Activated CD8-positive, alpha-beta T cell treated with anti-CD3 and anti-CD28 coated beads, Interleukin-2, amount 10 ng/mL, durations not matched to agents 7 days and 5 days (primary cell): ENCODE data around the gene FHAD1. TPM values are rescaled to one million over a fixed set of nuclear protein-coding genes. Genes with fewer than 3 reads are reported as not detected.

ENCODE experiments used
- ATAC-seq: fragments of 150-1000 bp; cut with Tn5 transposase; one replicate; pipeline ENCODE4 v1.10.0; 2021; ENCODE audit warnings: moderate library complexity
- CTCF ChIA-PET: fragments of 350-600 bp; sonication (Branson Sonifier 250); formaldehyde crosslinking; loops from one replicate; lab custom pipeline; 2021; ENCODE audit warnings: antibody characterized with exemption; lab: Charles Lee
- POLR2A ChIA-PET: fragments of 350-600 bp; sonication (Branson Sonifier 250); formaldehyde crosslinking; loops from one replicate; lab custom pipeline; 2021; ENCODE audit warnings: antibody characterized with exemption; lab: Charles Lee
- DNase-seq: peaks from one replicate; pipeline ENCODE4 v3.0.0-alpha.2; 2020
- H3K27ac Mint-ChIP-seq: one replicate; pipeline ENCODE4 v1.8.0; 2021; ENCODE audit warnings: mild to moderate bottlenecking, mixed read lengths
- H3K27me3 Mint-ChIP-seq: one replicate; pipeline ENCODE4 v1.8.0; 2021; ENCODE audit warnings: low read depth, mixed read lengths
- H3K36me3 Mint-ChIP-seq: one replicate; pipeline ENCODE4 v1.8.0; 2021; ENCODE audit warnings: low read depth, mixed read lengths
- H3K4me1 Mint-ChIP-seq: one replicate; pipeline ENCODE4 v1.8.0; 2021; ENCODE audit warnings: low read depth, mixed read lengths
- H3K4me3 Mint-ChIP-seq: one replicate; pipeline ENCODE4 v1.8.0; 2021; ENCODE audit warnings: mild to moderate bottlenecking, mixed read lengths
- H3K9me3 Mint-ChIP-seq: one replicate; pipeline ENCODE4 v1.8.0; 2022; ENCODE audit warnings: mixed read lengths; ENCODE audit not compliant: insufficient read depth
- total RNA-seq, 2 experiments: library from RNA; stranded (reverse); gene quantifications; one replicate each; pipeline ENCODE4 v1.2.3, GENCODE V29; 2021

FHAD1 gene
- total RNA-seq, 2 experiments from 2014 or later = 0.21 to 0.55 TPM

DNA sequence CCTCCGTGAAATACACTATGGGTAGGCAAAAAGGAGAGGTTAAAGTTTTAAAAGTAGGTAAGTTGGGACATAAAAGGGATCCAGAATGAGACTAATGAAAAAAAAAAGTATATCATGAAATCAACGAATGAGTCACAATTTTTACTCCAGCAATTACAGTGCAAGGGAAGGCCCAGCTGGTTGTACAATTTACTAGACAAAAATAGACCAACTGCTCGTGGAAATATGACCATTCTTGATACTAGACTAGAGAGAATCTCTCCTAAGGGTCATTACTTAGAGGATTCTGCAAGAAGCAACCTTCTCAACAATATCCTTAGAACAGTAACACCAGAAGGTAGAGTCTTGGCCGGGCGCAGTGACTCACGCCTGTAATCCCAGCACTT is 107.5 kb downstream of the FHAD1 start:
- H3K4me1 Mint-ChIP-seq = peaks cover 26% of the 10 kb centered on the region
- POLR2A ChIA-PET = no interaction called here
- ATAC-seq = no peak
- no peaks in the 10 kb centered on the region for H3K36me3 Mint-ChIP-seq
- no peaks in the 10 kb centered on the region for H3K9me3 Mint-ChIP-seq
- H3K4me3 Mint-ChIP-seq = no peak overlapping the region
- H3K27me3 Mint-ChIP-seq = peaks cover 15% of the 10 kb centered on the region
- DNase-seq = no peak
- CTCF ChIA-PET = interaction anchor here (1.3 kb wide), 1 partner anchor 32 kb away, joined by 3 read pairs; no protein-coding TSS in a partner anchor
- H3K27ac Mint-ChIP-seq = no peak overlapping the region

DNA sequence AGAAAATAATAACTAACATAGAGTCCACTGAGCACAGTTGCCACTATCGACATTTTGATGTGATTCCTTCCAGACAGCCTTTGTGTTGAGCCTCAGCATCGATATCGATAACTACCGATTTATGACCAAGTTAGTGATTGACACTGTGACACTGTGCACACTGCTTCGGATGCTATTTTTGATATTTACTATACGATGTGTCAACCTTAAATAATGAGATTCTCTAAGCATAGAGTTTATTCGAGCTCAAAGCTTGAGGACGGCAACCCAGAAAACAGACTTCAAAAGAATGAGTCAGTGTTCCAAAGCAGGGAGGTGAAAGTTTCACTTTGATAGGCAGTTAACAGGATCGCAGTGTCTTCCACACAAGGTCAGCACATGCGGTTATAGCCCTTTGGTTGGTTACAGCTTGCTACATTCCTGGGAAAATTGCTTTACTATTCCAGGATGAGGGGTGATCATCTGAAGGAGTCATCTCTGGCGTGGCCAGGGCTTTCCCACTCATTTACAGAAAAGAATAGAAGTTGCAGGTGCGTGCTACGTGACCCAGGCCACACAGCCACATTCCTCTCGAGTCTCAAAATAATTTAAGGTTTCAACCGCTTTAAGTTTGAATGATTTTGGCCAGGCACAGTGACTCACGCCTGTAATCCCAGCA is 109.1 kb downstream of the FHAD1 start:
- DNase-seq (no peak), ATAC-seq (no peak)
- peaks cover 21% of the 10 kb centered on the region for H3K4me1 Mint-ChIP-seq
- POLR2A ChIA-PET = interaction anchor here (0.9 kb wide), 1 partner anchor 10 kb away, joined by 4 read pairs; no protein-coding TSS in a partner anchor
- no peak overlapping the region for H3K27ac Mint-ChIP-seq
- H3K36me3 Mint-ChIP-seq = no peaks in the 10 kb centered on the region
- no peak overlapping the region for H3K4me3 Mint-ChIP-seq
- H3K27me3 Mint-ChIP-seq = peaks cover 15% of the 10 kb centered on the region
- no peaks in the 10 kb centered on the region for H3K9me3 Mint-ChIP-seq
- CTCF ChIA-PET = interaction anchor here (1.2 kb wide), 1 partner anchor 32 kb away, joined by 3 read pairs; no protein-coding TSS in a partner anchor

DNA sequence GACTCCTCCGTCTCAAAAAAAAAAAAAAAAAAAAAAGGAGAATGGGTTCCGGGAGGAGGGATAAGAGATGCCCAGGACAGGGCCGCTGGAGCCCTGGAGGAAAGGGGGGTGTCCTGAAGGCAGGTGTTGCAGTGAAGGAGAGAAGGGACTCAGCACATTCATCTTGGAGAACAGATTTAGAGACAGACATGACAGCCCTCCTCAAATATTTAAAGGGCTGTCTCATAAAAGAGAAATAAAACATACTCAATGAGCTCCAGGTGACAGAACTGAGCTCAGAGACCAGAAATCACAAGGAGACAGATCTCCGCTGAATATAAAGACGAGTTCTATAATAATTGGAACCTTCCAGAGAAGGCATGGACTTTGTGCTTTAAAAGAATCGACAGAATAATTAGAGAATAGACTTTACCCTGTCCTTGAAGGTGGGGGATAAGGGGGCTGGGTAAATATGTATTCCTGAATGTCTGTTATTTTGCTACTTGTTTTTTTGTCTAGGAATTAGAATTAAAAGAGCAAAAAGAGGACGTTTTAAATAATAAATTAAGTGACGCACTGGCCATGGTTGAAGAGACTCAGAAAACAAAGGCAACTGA is 110.7 kb downstream of the FHAD1 start:
- Mint-ChIP-seq H3K27me3 (peaks cover 13% of the 10 kb centered on the region), H3K4me3 (no peak overlapping the region), H3K4me1 (peaks cover 7% of the 10 kb centered on the region), H3K27ac (no peak overlapping the region), H3K36me3 (no peaks in the 10 kb centered on the region), H3K9me3 (no peaks in the 10 kb centered on the region)
- POLR2A ChIA-PET = no interaction called here
- CTCF ChIA-PET = no interaction called here
- ATAC-seq = no peak
- DNase-seq = no peak

DNA sequence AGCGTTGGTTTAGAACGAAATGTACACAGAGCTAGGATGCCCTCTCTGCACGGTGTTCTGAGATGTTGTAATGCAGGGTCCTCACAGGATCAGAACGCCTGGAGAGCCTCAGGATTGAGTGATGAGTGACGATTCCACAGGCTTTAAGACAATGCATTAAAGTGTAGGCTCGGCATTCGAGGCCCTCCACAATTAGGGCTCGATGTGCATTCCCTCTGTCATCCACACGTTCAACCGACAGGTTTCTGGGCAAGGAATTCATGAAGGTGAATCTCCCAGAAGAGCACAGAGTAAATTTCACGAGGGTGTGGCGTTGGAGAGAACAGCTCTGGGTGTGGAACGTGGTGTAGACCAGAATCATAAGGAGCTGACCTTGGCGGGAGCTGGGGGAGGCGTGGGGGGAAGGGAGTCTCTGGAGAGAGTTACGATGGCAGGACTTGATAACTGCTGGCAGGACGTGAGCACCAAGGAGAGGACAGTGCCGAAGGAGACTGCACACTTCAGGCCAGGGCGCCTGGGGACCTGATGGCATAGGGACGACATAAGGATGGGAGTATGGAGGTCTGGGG is 111.6 kb downstream of the FHAD1 start:
- CTCF ChIA-PET = no interaction called here
- POLR2A ChIA-PET = no interaction called here
- H3K4me3 Mint-ChIP-seq = no peak overlapping the region
- no peak for DNase-seq
- no peak overlapping the region for H3K27ac Mint-ChIP-seq
- peaks cover 13% of the 10 kb centered on the region for H3K27me3 Mint-ChIP-seq
- no peak for ATAC-seq
- peaks cover 4% of the 10 kb centered on the region for H3K4me1 Mint-ChIP-seq
- no peaks in the 10 kb centered on the region for H3K36me3 Mint-ChIP-seq
- no peaks in the 10 kb centered on the region for H3K9me3 Mint-ChIP-seq

DNA sequence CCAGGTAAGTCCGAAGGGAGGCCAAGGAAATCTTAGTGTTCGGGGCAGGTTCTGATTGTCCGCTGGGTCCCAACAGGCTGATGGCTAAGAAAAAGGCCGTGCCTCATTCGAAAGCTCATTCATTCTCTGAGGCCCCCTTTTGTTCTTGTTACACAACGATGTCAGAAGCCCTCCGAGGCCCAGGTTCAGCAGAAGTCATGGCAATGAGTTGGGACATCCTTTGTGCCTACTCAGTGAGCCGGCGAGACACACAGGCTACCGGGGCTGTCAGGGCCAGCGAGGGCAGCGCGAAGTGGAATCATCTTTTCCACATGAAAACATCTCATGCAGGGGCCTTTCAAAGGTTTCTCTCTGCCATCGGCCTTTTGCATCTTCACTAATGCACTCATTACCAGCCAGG is 113.7 kb downstream of the FHAD1 start:
- peaks cover 4% of the 10 kb centered on the region for H3K4me1 Mint-ChIP-seq

DNA sequence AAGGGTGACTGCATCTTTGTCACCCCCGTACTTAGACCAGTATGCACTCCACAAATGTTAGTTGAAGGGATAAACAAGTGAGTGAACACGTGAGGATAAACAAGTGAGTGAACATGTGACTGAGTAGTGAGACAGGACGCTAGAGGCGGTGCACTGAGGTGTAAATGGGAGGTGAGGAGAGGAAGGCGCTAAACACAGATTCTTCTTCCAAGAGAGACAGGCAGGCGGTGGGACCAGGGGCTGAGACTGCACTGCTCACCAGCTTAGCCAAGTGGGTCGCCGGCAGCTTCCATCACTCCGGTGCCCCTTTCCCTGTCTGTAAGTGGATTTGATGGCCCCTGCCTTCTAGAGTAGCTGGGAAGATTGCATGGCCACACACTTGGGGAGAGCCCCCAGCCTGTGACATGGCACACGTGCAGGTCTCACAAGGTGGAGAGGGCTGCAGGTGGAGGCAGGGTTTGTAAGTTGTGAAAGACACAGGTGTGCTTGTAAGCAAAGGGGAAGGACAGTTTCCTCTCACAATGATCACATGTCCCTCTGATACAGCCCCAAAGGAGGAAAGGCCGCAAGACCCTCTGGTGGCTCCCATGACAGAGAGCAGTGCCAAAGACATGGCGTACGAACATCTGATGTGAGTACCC is 115.2 kb downstream of the FHAD1 start:
- no peaks in the 10 kb centered on the region for H3K36me3 Mint-ChIP-seq
- peaks cover 12% of the 10 kb centered on the region for H3K27me3 Mint-ChIP-seq
- DNase-seq (no peak), ATAC-seq (no peak)
- ChIA-PET POLR2A (no interaction called here), CTCF (interaction anchor here (1.0 to 1.8 kb wide), 2 partner anchors 39 to 69 kb away, joined by 3 to 4 read pairs; no protein-coding TSS in a partner anchor)
- no peak overlapping the region for H3K4me3 Mint-ChIP-seq
- H3K27ac Mint-ChIP-seq = no peak overlapping the region
- H3K4me1 Mint-ChIP-seq = no peaks in the 10 kb centered on the region
- no peaks in the 10 kb centered on the region for H3K9me3 Mint-ChIP-seq

More for the DNA sequence above, 113.7 kb downstream of the FHAD1 start:
- ATAC-seq (no peak), DNase-seq (no peak)
- no peak overlapping the region for H3K4me3 Mint-ChIP-seq
- CTCF ChIA-PET = interaction anchor here (0.7 to 1.8 kb wide), 2 partner anchors 9 to 37 kb away, joined by 3 to 4 read pairs; no protein-coding TSS in a partner anchor
- H3K27me3 Mint-ChIP-seq = peaks cover 14% of the 10 kb centered on the region
- H3K36me3 Mint-ChIP-seq = no peaks in the 10 kb centered on the region
- no peaks in the 10 kb centered on the region for H3K9me3 Mint-ChIP-seq
- POLR2A ChIA-PET = no interaction called here
- no peak overlapping the region for H3K27ac Mint-ChIP-seq

DNA sequence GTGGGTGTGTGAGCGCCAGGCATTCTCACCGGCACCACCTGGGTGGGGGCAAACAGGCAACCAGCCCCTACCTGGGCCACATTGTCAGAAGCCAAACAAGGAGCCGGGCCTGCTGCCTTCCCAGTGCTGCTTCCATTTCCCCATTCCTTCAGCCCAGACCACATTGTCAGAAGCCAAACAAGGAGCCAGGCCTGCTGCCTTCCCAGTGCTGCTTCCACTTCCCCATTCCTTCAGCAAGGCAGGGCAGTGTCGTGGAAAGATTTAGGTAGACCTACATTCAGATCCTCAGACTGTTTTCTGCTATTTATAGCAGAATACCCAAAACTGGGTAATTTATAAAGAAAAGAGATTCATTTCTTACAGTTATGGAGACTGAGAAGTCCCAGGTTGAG is 115.7 kb downstream of the FHAD1 start:
- Mint-ChIP-seq H3K4me1 (no peaks in the 10 kb centered on the region), H3K9me3 (no peaks in the 10 kb centered on the region), H3K4me3 (no peak overlapping the region), H3K36me3 (no peaks in the 10 kb centered on the region), H3K27ac (no peak overlapping the region), H3K27me3 (peaks cover 12% of the 10 kb centered on the region)
- ATAC-seq (no peak), DNase-seq (no peak)
- POLR2A ChIA-PET = no interaction called here
- CTCF ChIA-PET = interaction anchor here (0.9 kb wide), 1 partner anchor 39 kb away, joined by 4 read pairs; no protein-coding TSS in a partner anchor

DNA sequence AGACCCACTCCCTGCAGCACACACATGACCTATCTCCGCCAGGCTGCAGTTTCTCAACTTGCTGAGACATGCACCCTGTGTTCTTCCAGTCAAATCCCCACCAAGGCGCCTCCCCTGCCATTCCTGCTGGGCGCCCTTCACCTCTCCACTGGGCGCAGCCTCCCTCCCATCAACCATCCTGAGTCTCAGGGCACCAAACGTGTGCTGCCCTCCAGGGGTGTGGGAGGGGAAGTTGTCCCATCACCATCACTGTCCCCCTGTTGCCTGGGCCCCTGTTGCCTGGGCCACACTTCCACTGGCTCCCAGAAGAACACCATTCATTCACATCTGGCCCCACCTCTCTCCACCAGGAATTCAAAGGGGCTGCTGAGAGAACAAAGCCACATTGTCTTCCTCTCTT is 117.7 kb downstream of the FHAD1 start:
- peak; percentile 39 for ATAC-seq
- Mint-ChIP-seq H3K27me3 (peaks cover 15% of the 10 kb centered on the region), H3K36me3 (no peaks in the 10 kb centered on the region), H3K4me1 (no peaks in the 10 kb centered on the region), H3K9me3 (no peaks in the 10 kb centered on the region), H3K4me3 (no peak overlapping the region), H3K27ac (no peak overlapping the region)
- ChIA-PET POLR2A (no interaction called here), CTCF (no interaction called here)
- no peak for DNase-seq

DNA sequence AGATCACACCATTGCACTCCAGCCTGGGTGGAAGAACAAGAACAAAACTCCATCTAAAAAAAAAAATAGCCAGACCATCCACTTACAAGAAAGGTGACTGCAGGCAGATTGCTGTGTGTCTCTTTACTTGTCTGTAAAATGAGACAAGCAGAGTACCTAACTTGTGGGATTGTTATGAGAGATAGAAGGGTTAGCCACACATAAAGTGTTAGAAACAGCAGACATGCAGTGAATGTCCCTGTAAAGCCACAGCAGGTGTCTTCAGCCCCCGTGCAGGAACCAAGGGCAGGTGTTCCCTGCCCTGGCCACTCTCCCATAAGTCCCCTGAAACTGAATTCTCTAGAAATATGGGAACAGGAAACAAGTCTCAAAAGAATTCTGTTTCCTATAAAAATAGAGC is 121.9 kb downstream of the FHAD1 start:
- DNase-seq (no peak), ATAC-seq (no peak)
- Mint-ChIP-seq H3K4me1 (no peaks in the 10 kb centered on the region), H3K9me3 (no peaks in the 10 kb centered on the region), H3K36me3 (no peaks in the 10 kb centered on the region), H3K27me3 (peaks cover 15% of the 10 kb centered on the region), H3K4me3 (no peak overlapping the region), H3K27ac (no peak overlapping the region)
- ChIA-PET CTCF (no interaction called here), POLR2A (no interaction called here)

DNA sequence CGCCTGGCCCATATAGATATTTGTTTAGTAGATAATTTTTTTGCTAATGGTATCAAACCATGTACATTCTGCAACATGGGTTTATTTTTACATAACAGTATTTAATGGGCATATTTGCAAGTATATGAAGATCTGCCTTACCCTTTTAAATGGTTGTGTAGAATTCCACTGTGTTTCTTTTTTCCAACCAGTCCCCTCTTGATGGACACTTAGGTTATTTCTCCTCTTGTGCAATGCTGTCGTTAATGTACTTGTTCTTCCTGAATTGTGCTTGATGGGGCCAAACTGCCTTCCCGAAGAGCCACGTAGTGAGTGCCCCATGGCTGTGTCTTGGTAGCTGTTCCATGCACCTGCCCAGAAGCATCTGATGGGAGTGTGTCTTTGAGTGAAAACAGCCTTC is 123.2 kb downstream of the FHAD1 start:
- ChIA-PET CTCF (no interaction called here), POLR2A (no interaction called here)
- peaks cover 10% of the 10 kb centered on the region for H3K27me3 Mint-ChIP-seq
- H3K4me1 Mint-ChIP-seq = no peaks in the 10 kb centered on the region
- H3K27ac Mint-ChIP-seq = no peak overlapping the region
- ATAC-seq (no peak), DNase-seq (no peak)
- H3K36me3 Mint-ChIP-seq = no peaks in the 10 kb centered on the region
- no peaks in the 10 kb centered on the region for H3K9me3 Mint-ChIP-seq
- H3K4me3 Mint-ChIP-seq = no peak overlapping the region

DNA sequence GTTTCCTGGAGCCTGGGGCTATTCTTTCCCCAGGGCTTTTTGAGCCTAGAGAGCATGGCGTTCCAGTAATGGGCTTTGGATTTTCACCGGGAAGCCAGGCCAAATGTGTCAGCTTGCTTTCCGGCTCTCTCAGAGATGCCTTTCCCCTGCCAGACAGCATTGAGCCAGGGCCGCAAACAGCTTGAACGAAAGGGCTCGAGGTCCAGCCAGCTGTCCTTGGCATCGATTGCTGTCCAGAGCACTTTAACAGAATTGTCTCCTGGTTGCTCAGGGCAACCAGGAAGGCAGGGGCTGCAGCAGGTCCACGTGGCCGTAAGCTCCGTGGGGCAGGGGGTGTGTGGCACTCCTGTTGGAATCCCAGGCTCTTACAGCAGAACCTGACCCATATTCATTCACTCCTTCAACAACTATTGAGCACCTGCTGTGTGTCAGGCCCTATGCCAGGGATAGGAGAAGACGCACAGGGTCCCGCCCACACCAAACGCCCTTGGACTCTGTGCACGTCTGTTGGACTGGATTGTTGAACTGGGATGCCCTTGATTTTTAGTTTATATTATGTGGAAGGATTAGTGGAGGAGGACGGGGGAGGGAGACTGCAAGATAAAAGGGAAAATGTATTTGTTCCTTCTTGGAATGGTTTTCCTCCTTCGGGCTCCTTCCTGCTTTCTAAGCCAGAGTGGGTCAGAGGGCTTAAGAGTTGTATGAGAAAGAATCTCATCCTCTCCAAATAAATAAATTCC is 123.9 kb downstream of the FHAD1 start:
- Mint-ChIP-seq H3K36me3 (no peaks in the 10 kb centered on the region), H3K4me1 (no peaks in the 10 kb centered on the region), H3K27ac (no peak overlapping the region), H3K4me3 (no peak overlapping the region), H3K9me3 (no peaks in the 10 kb centered on the region), H3K27me3 (peaks cover 10% of the 10 kb centered on the region)
- ChIA-PET CTCF (no interaction called here), POLR2A (no interaction called here)
- DNase-seq (no peak), ATAC-seq (no peak)
